HAP-1 (cell line): Measurements from ENCODE around the gene USP22.

Experiments
- DNase-seq, 2 experiments: peaks; one replicate each; pipeline ENCODE4 v3.0.0-alpha.2; 2016 to 2020; ENCODE audit warnings: low spot score in 2 of 2
- H3K27me3 ChIP-seq: fragments of 250-450 bp; sonication (Bioruptor Pico); 2 replicates; pipeline ENCODE4 v1.5.1; 2020; ENCODE audit warnings: low read depth, mild to moderate bottlenecking, moderate library complexity
- H3K36me3 ChIP-seq: fragments of 250-450 bp; sonication (Bioruptor Pico); replicated peaks from 2 replicates; pipeline ENCODE4 v1.5.1; 2020; ENCODE audit warnings: mild to moderate bottlenecking
- H3K4me1 ChIP-seq: fragments of 250-450 bp; sonication (Bioruptor Pico); 2 replicates; pipeline ENCODE4 v1.5.1; 2020; ENCODE audit warnings: mild to moderate bottlenecking
- H3K4me3 ChIP-seq: fragments of 250-450 bp; sonication (Bioruptor Pico); 2 replicates; pipeline ENCODE4 v1.5.1; 2020; ENCODE audit warnings: mild to moderate bottlenecking, moderate library complexity
- H3K9me3 ChIP-seq: fragments of 250-450 bp; sonication (Bioruptor Pico); 2 replicates; pipeline ENCODE4 v1.5.1; 2020; ENCODE audit warnings: mild to moderate bottlenecking, moderate library complexity
- in situ Hi-C: fragments of 300-500 bp; cut with MboI; formaldehyde crosslinking; loops from 3 replicates; pipeline ENCODE4 v1.14.3; 2020; ENCODE audit warnings: low sequenced_read_pairs, inconsistent platforms, mixed read lengths

Gene USP22

GRCh38 chr17:20975566-20975965, 67.2 kb downstream of the USP22 start:
- H3K36me3 ChIP-seq, result no peaks in the 10 kb centered on the region
- H3K4me3 ChIP-seq, result no peak overlapping the region
- H3K4me1 ChIP-seq, result no peaks in the 10 kb centered on the region

GRCh38 chr17:20970329-20970728, 72.5 kb downstream of the USP22 start:
- peaks cover 4% of the 10 kb centered on the region; the same call in 1 of the 2 replicates for H3K4me1 ChIP-seq

More at GRCh38 chr17:20975566-20975965, 67.2 kb downstream of the USP22 start:
- Histone ChIP-seq H3K27me3 (peaks cover 8% of the 10 kb centered on the region), H3K9me3 (no peaks in the 10 kb centered on the region)
- no peak for DNase-seq
- in situ Hi-C loops, result no loop called here

GRCh38 chr17:20968913-20969616, 73.7 kb downstream of the USP22 start:
- in situ Hi-C loops, result no loop called here
- peaks cover 4% of the 10 kb centered on the region; the same call in 1 of the 2 replicates for H3K4me1 ChIP-seq
- DNase-seq, result no peak
- H3K36me3 ChIP-seq, result no peaks in the 10 kb centered on the region
- no peak overlapping the region for H3K4me3 ChIP-seq
- H3K27me3 ChIP-seq, result no peaks in the 10 kb centered on the region; the same call in 1 of the 2 replicates
- no peaks in the 10 kb centered on the region for H3K9me3 ChIP-seq

More at GRCh38 chr17:20970329-20970728, 72.5 kb downstream of the USP22 start:
- no peaks in the 10 kb centered on the region for H3K36me3 ChIP-seq
- no peaks in the 10 kb centered on the region for H3K9me3 ChIP-seq
- in situ Hi-C loops, result no loop called here
- no peak for DNase-seq
- H3K27me3 ChIP-seq, result peaks cover 6% of the 10 kb centered on the region; the same call in 1 of the 2 replicates
- H3K4me3 ChIP-seq, result no peak overlapping the region

- no peak for DNase-seq
- Histone ChIP-seq H3K4me3 (no peak overlapping the region), H3K4me1 (peaks cover 4% of the 10 kb centered on the region; the same call in 1 of the 2 replicates), H3K27me3 (no peaks in the 10 kb centered on the region), H3K36me3 (no peaks in the 10 kb centered on the region), H3K9me3 (no peaks in the 10 kb centered on the region)
- in situ Hi-C loops, result no loop called here
Observed at GRCh38 chr17:20967776-20968175, 75.0 kb downstream of the USP22 start.

- in situ Hi-C loops, result no loop called here
- no peak overlapping the region for H3K4me3 ChIP-seq
- H3K9me3 ChIP-seq, result no peaks in the 10 kb centered on the region
- H3K4me1 ChIP-seq, result peaks cover 4% of the 10 kb centered on the region; the same call in 1 of the 2 replicates
- H3K27me3 ChIP-seq, result no peaks in the 10 kb centered on the region
- no peak for DNase-seq
- no peaks in the 10 kb centered on the region for H3K36me3 ChIP-seq
Observed at GRCh38 chr17:20966870-20967269, 75.9 kb downstream of the USP22 start.

GRCh38 chr17:20965492-20965891, 77.3 kb downstream of the USP22 start:
- no peaks in the 10 kb centered on the region for H3K9me3 ChIP-seq
- in situ Hi-C loops, result no loop called here
- H3K4me3 ChIP-seq, result no peak overlapping the region
- no peak for DNase-seq
- H3K36me3 ChIP-seq, result no peaks in the 10 kb centered on the region
- peaks cover 4% of the 10 kb centered on the region for H3K27me3 ChIP-seq
- peaks cover 4% of the 10 kb centered on the region; the same call in 1 of the 2 replicates for H3K4me1 ChIP-seq

- in situ Hi-C loops, result no loop called here
Observed at GRCh38 chr17:20961586-20961985, 81.2 kb downstream of the USP22 start.

GRCh38 chr17:20960871-20961270, 81.9 kb downstream of the USP22 start:
- Histone ChIP-seq H3K27me3 (peaks cover 20% of the 10 kb centered on the region), H3K4me3 (no peak overlapping the region), H3K4me1 (no peaks in the 10 kb centered on the region), H3K36me3 (no peaks in the 10 kb centered on the region), H3K9me3 (no peaks in the 10 kb centered on the region)
- no peak for DNase-seq
- in situ Hi-C loops, result no loop called here

More at GRCh38 chr17:20961586-20961985, 81.2 kb downstream of the USP22 start:
- Histone ChIP-seq H3K4me3 (no peak overlapping the region), H3K27me3 (peaks cover 20% of the 10 kb centered on the region), H3K4me1 (no peaks in the 10 kb centered on the region), H3K9me3 (no peaks in the 10 kb centered on the region), H3K36me3 (no peaks in the 10 kb centered on the region)
- DNase-seq, result no peak

- Histone ChIP-seq H3K27me3 (peaks cover 18% of the 10 kb centered on the region), H3K36me3 (no peaks in the 10 kb centered on the region), H3K9me3 (no peaks in the 10 kb centered on the region), H3K4me3 (no peak overlapping the region), H3K4me1 (no peaks in the 10 kb centered on the region)
- no peak for DNase-seq
- in situ Hi-C loops, result no loop called here
Observed at GRCh38 chr17:20955427-20956323, 87.1 kb downstream of the USP22 start.

- H3K4me1 ChIP-seq, result no peaks in the 10 kb centered on the region
- H3K4me3 ChIP-seq, result no peak overlapping the region
- in situ Hi-C loops, result no loop called here
- DNase-seq, result no peak
- peaks cover 13% of the 10 kb centered on the region for H3K27me3 ChIP-seq
- H3K9me3 ChIP-seq, result no peaks in the 10 kb centered on the region
- H3K36me3 ChIP-seq, result no peaks in the 10 kb centered on the region
Observed at GRCh38 chr17:20954794-20955193, 88.0 kb downstream of the USP22 start.

- H3K36me3 ChIP-seq, result no peaks in the 10 kb centered on the region
- no peak for DNase-seq
- H3K4me1 ChIP-seq, result no peaks in the 10 kb centered on the region
- H3K27me3 ChIP-seq, result peaks cover 3% of the 10 kb centered on the region; the same call in 1 of the 2 replicates
- in situ Hi-C loops, result no loop called here
- H3K4me3 ChIP-seq, result no peak overlapping the region
- H3K9me3 ChIP-seq, result no peaks in the 10 kb centered on the region
Observed at GRCh38 chr17:20952183-20952582, 90.6 kb downstream of the USP22 start.
